ENCODE data around the gene SLC7A6OS.
"Not testable (repeated sequence)": the region's sequence is repeated elsewhere in the genome, so short reads cannot be mapped to it uniquely, and the experiment has no call there.

Gene SLC7A6OS

GRCh38 chr16:68291227-68291626 lies 19.5 kb downstream of the SLC7A6OS start:
- no peaks in the 10 kb centered on the region; the same call in 1 of the 2 replicates for H3K36me3 ChIP-seq (ENCODE audit: insufficient read depth)
- H3K4me3 ChIP-seq (IDR thresholded peaks at IDR 0.05; ENCODE audit: insufficient read depth, low read depth, low read length), result no peak overlapping the region
- H3K27me3 ChIP-seq (ENCODE audit: insufficient read depth, low read depth), result no peaks in the 10 kb centered on the region
- H2AFZ ChIP-seq (ENCODE audit: low read depth), result no peak overlapping the region
- peaks cover 9% of the 10 kb centered on the region for H3K4me1 ChIP-seq (ENCODE audit: low read depth, poor library complexity, severe bottlenecking)
- peaks cover 5% of the 10 kb centered on the region; the same call in 1 of the 2 replicates for H3K79me2 ChIP-seq (ENCODE audit: insufficient read depth, low read depth)
- no peak overlapping the region for H3K27ac ChIP-seq
- H4K20me1 ChIP-seq (ENCODE audit: insufficient read depth), result 0 out of 2 replicates have a peak, but pooled peaks cover 4% of the 10 kb centered on the region
- H3K4me2 ChIP-seq, result no peak overlapping the region
- no peak overlapping the region for H3K9ac ChIP-seq
- TF ChIP-seq, protein P1, sequence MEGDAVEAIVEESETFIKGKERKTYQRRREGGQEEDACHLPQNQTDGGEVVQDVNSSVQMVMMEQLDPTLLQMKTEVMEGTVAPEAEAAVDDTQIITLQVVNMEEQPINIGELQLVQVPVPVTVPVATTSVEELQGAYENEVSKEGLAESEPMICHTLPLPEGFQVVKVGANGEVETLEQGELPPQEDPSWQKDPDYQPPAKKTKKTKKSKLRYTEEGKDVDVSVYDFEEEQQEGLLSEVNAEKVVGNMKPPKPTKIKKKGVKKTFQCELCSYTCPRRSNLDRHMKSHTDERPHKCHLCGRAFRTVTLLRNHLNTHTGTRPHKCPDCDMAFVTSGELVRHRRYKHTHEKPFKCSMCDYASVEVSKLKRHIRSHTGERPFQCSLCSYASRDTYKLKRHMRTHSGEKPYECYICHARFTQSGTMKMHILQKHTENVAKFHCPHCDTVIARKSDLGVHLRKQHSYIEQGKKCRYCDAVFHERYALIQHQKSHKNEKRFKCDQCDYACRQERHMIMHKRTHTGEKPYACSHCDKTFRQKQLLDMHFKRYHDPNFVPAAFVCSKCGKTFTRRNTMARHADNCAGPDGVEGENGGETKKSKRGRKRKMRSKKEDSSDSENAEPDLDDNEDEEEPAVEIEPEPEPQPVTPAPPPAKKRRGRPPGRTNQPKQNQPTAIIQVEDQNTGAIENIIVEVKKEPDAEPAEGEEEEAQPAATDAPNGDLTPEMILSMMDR (conservative IDR thresholded peaks at IDR 0.05; ENCODE audit: low read depth, low read length), result no peak

DNA sequence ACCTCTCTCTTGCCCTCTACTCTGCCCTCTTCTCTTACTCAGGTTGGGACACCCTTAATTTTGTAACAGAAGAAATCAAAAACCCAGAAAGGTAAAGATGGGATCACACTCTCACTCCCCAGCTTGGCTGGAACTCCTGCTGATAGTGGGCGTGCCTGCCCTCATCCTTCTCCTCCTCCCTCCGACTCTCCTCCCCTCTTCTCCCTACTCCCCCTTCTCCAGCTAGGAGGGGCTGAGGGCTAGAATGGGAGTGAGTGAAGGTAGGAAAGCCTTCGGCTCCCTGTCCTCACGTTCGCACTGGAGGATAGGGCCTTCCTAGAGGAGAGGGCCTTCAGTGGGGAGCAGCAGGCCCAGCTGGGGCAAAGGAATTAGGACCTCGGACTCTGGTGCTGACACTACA lies 20.3 kb downstream of the SLC7A6OS start:
- no peak overlapping the region for H3K4me2 ChIP-seq

DNA sequence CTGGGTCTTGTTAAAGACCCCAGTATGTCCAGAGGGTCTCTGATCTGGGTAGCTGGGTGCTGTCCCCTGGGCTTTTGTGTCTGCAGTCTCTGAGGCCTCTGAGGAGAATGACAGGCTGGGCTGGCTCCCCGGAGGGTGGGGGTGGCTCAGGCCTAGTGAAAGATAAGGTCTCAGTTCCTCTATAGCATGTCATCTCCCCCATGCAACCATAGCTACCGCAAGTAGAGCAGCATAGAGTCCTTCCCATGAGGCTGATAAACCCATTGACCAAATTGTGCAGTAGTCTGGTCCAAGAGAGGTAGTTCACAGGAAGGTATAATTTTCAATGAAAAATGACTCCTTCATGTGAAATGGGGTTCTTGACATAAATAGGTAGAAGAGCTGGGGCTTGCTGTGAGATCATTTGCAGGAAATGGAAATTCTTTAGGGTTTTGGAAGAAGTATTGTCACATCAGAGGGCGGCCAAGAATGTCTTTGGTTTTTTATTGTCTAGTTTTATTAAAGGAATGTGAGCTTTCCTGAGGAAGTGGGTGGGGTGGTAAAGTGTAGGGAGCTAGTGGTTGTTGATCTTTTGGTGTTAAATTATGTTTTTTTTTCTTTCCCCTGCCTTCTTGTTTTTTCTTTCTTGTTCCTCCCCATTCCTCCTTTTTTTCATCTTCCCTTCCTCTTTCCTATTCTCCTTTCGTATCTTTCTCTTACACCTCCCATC lies 21.0 kb downstream of the SLC7A6OS start:
- no peak overlapping the region for H3K4me3 ChIP-seq (IDR thresholded peaks at IDR 0.05; ENCODE audit: insufficient read depth, low read depth, low read length)
- no peaks in the 10 kb centered on the region for H3K27me3 ChIP-seq (ENCODE audit: insufficient read depth, low read depth)
- no peaks in the 10 kb centered on the region; the same call in 1 of the 2 replicates for H3K36me3 ChIP-seq (ENCODE audit: insufficient read depth)
- H3K79me2 ChIP-seq (ENCODE audit: insufficient read depth, low read depth), result peaks cover 6% of the 10 kb centered on the region; the same call in 1 of the 2 replicates
- H2AFZ ChIP-seq (ENCODE audit: low read depth), result no peak overlapping the region
- no peak overlapping the region for H3K9ac ChIP-seq
- TF ChIP-seq, protein P1 (conservative IDR thresholded peaks at IDR 0.05; ENCODE audit: low read depth, low read length), result no peak
- no peak overlapping the region for H3K27ac ChIP-seq
- peaks cover 8% of the 10 kb centered on the region; the same call in 1 of the 2 replicates for H4K20me1 ChIP-seq (ENCODE audit: insufficient read depth)
- H3K4me2 ChIP-seq, result no peak overlapping the region
- H3K4me1 ChIP-seq (ENCODE audit: low read depth, poor library complexity, severe bottlenecking), result peaks cover 16% of the 10 kb centered on the region

More for the DNA sequence above, 20.3 kb downstream of the SLC7A6OS start:
- Histone ChIP-seq H4K20me1 (ENCODE audit: insufficient read depth) (0 out of 2 replicates have a peak, but pooled peaks cover 4% of the 10 kb centered on the region), H3K27me3 (ENCODE audit: insufficient read depth, low read depth) (no peaks in the 10 kb centered on the region), H3K27ac (no peak overlapping the region), H3K4me1 (ENCODE audit: low read depth, poor library complexity, severe bottlenecking) (peaks cover 11% of the 10 kb centered on the region), H3K36me3 (ENCODE audit: insufficient read depth) (no peaks in the 10 kb centered on the region; the same call in 1 of the 2 replicates), H3K9ac (no peak overlapping the region), H2AFZ (ENCODE audit: low read depth) (no peak overlapping the region), H3K4me3 (IDR thresholded peaks at IDR 0.05; ENCODE audit: insufficient read depth, low read depth, low read length) (no peak overlapping the region), H3K79me2 (ENCODE audit: insufficient read depth, low read depth) (peaks cover 6% of the 10 kb centered on the region; the same call in 1 of the 2 replicates)
- TF ChIP-seq, protein P1 (conservative IDR thresholded peaks at IDR 0.05; ENCODE audit: low read depth, low read length), result no peak

DNA sequence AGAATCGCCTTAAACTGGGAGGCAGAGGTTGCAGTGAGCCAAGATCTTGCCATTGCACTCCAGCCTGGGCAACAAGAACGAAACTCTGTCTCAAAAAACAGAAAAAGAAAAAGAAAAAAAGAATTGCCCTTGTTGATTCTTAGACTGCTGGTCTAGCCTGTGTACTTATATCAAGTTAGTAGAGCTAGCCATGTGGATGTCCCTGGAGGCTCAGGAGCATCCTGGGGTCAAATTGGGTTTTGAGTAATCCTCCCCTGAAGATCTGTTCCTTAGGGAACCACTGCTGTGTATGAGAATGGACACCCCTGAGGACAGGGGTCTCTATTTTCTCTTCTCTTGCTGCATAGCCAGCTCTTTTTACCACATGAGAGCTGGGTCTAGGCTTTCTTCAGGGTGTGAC lies 21.5 kb downstream of the SLC7A6OS start:
- Histone ChIP-seq H4K20me1 (ENCODE audit: insufficient read depth) (peaks cover 8% of the 10 kb centered on the region; the same call in 1 of the 2 replicates), H3K36me3 (ENCODE audit: insufficient read depth) (no peaks in the 10 kb centered on the region; the same call in 1 of the 2 replicates), H3K9ac (no peak overlapping the region), H3K4me3 (IDR thresholded peaks at IDR 0.05; ENCODE audit: insufficient read depth, low read depth, low read length) (no peak overlapping the region), H3K79me2 (ENCODE audit: insufficient read depth, low read depth) (peaks cover 6% of the 10 kb centered on the region; the same call in 1 of the 2 replicates), H2AFZ (ENCODE audit: low read depth) (no peak overlapping the region), H3K4me1 (ENCODE audit: low read depth, poor library complexity, severe bottlenecking) (peaks cover 21% of the 10 kb centered on the region), H3K27ac (no peak overlapping the region), H3K4me2 (no peak overlapping the region), H3K27me3 (ENCODE audit: insufficient read depth, low read depth) (no peaks in the 10 kb centered on the region)
- TF ChIP-seq, protein P1 (conservative IDR thresholded peaks at IDR 0.05; ENCODE audit: low read depth, low read length), result no peak

DNA sequence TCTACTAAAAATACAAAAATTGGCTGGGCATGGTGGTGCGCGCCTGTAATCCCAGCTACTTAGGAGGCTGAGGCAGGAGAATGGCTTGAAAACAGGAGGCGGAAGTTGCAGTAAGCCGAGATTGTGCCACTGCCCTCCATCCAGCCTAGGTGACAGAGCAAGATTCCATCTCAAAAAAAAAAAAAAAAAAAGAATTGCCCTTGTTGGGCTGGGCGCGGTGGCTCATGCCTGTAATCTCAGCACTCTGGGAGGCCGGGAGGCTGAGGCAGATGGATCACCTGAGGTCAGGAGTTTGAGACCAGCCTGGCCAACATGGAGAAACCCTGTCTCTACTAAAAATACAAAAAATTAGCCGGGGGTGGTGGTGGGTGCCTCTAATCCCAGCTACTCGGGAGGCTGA lies 21.9 kb downstream of the SLC7A6OS start:
- not testable (repeated sequence) for H3K79me2 ChIP-seq (ENCODE audit: insufficient read depth, low read depth); H3K4me2 ChIP-seq; H3K27me3 ChIP-seq (ENCODE audit: insufficient read depth, low read depth); H3K9ac ChIP-seq; H3K4me3 ChIP-seq (IDR thresholded peaks at IDR 0.05; ENCODE audit: insufficient read depth, low read depth, low read length); H4K20me1 ChIP-seq (ENCODE audit: insufficient read depth); H3K36me3 ChIP-seq (ENCODE audit: insufficient read depth); H2AFZ ChIP-seq (ENCODE audit: low read depth); H3K27ac ChIP-seq
- peaks cover 25% of the 10 kb centered on the region for H3K4me1 ChIP-seq (ENCODE audit: low read depth, poor library complexity, severe bottlenecking)

Data from KMS-11 (cell line).